CD4-positive, alpha-beta T cell treated with Interleukin-6 for 4 hours (primary cell): Measurements from ENCODE around the gene LINC01488.

Source experiments
- DNase-seq: peaks from one replicate; pipeline ENCODE4 v3.0.0-alpha.2; 2020; ENCODE audit warnings: mixed read lengths

LINC01488 gene

GRCh38 chr11:69482322-69482721 lies 859 bp downstream of the LINC01488 start:
- DNase-seq: no peak

GRCh38 chr11:69483170-69483569 lies 1.7 kb downstream of the LINC01488 start:
- no peak for DNase-seq

- no peak for DNase-seq
These were observed 2.4 kb downstream of the LINC01488 start for GRCh38 chr11:69483691-69484426.

- DNase-seq: no peak
These were observed 3.2 kb downstream of the LINC01488 start for GRCh38 chr11:69484427-69485259.

GRCh38 chr11:69485337-69486041 lies 4.0 kb downstream of the LINC01488 start:
- DNase-seq: no peak

GRCh38 chr11:69486056-69486772 lies 4.8 kb downstream of the LINC01488 start:
- no peak for DNase-seq

GRCh38 chr11:69486773-69487291 lies 5.4 kb downstream of the LINC01488 start:
- DNase-seq: no peak

GRCh38 chr11:69487391-69487790 lies 5.9 kb downstream of the LINC01488 start:
- no peak for DNase-seq

GRCh38 chr11:69487849-69488542 lies 6.5 kb downstream of the LINC01488 start:
- DNase-seq: no peak

GRCh38 chr11:69488543-69488940 lies 7.1 kb downstream of the LINC01488 start:
- no peak for DNase-seq

- no peak for DNase-seq
These were observed 7.7 kb downstream of the LINC01488 start for GRCh38 chr11:69489031-69489745.

- no peak for DNase-seq
These were observed 8.4 kb downstream of the LINC01488 start for GRCh38 chr11:69489746-69490365.

- no peak for DNase-seq
These were observed 9.1 kb downstream of the LINC01488 start for GRCh38 chr11:69490516-69490915.

- DNase-seq: no peak
These were observed 9.9 kb downstream of the LINC01488 start for GRCh38 chr11:69491071-69492031.

- DNase-seq: no peak
These were observed 10.9 kb downstream of the LINC01488 start for GRCh38 chr11:69492201-69492991.

- DNase-seq: no peak
These were observed 12.7 kb downstream of the LINC01488 start for GRCh38 chr11:69493931-69494821.

GRCh38 chr11:69494851-69495250 lies 13.4 kb downstream of the LINC01488 start:
- no peak for DNase-seq
